Stimulated activated naive CD4-positive, alpha-beta T cell (primary cell): ENCODE measurements around the gene DNM3.
A peak's percentile ranks its signal among the peaks of the same experiment; 100 is the strongest.

Experiments used
- DNase-seq, 6 experiments: peaks; one replicate each; lab custom pipeline; 2025; lab: John Stamatoyannopoulos, UW

Gene DNM3

GRCh38 chr1:172107316-172107975, 266.1 kb downstream of the DNM3 start:
- DNase-seq, result no peak

GRCh38 chr1:172108161-172108893, 267.0 kb downstream of the DNM3 start:
- no peak for DNase-seq

- DNase-seq, result no peak
Observed at GRCh38 chr1:172109359-172109758, 268.1 kb downstream of the DNM3 start.

- DNase-seq, result no peak
Observed at GRCh38 chr1:172112576-172112975, 271.3 kb downstream of the DNM3 start.

DNA sequence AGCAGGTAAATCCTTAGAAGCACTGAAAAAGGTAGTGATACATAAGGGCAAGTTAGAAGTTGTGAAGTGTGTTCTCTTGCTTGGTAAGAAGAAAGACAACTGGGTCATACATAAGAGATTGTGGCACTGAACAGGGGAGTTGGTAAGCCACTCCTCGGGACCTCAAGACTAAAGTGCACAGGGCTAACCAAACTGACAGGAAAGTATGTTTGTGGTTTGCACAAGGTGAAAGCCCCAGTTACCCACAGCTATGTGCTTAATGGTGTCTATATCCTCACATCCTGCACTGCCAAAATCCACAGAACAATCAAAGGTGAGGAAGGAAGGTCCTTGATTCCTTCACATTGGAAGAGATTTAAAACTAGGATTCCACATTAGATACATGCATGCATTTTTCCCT, 276.5 kb downstream of the DNM3 start:
- peak in 3 of 6 experiments; percentile 2 to 23 (median 8) for DNase-seq

GRCh38 chr1:172118618-172119017, 277.3 kb downstream of the DNM3 start:
- no peak for DNase-seq

- DNase-seq, result no peak
Observed at GRCh38 chr1:172119184-172119583, 277.9 kb downstream of the DNM3 start.

- no peak for DNase-seq
Observed at GRCh38 chr1:172120381-172120780, 279.1 kb downstream of the DNM3 start.

DNA sequence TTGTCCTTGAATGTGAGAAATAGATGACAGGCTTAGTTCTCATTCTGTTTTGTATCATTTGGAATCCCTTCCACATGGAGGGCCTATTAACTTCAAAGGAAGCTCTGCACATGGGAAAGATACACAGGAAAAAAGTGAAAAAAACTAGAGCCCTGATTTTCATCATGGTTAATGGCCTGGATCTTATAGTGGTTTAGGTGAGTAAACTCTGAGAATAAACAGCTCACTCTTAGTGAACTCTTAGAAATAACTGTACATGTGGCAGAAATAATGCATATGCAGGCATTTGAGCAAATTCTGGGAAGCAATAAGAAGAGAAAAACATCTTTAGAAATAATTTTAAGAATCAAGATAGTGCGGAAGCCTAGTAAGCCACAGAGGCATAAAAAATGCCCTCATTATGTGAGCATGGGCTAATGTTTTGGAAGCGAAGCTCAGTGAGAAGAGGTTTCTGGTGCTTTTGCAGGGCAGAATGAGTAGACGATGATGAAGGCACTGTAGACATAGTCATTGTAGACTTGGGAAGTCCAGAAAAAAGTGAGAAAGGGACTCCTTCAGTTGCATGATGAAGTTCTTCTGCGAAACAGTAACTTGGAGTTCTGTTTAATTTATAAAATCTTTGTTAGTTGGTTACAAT, 279.9 kb downstream of the DNM3 start:
- DNase-seq, result no peak

- no peak for DNase-seq
Observed at GRCh38 chr1:172122381-172122780, 281.1 kb downstream of the DNM3 start.

DNA sequence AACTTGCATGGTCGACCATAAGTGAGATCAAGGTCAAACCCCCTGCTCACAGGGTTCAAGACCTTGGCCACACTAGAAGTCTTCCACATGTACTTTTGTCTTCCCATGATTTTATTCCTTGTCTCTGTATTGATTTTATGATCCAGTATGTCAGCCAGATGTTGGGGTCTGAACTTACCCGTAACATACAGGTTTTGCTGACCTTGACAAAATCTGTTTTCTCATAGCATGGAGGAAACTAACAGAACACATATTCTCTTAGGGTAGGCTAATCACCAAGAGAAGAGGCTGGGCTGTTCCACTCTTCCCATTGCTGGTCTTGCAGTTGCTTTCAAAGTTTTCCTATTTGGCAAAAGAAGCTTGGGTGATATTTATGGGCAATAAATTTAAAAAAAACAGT, 284.0 kb downstream of the DNM3 start:
- DNase-seq, result no peak

DNA sequence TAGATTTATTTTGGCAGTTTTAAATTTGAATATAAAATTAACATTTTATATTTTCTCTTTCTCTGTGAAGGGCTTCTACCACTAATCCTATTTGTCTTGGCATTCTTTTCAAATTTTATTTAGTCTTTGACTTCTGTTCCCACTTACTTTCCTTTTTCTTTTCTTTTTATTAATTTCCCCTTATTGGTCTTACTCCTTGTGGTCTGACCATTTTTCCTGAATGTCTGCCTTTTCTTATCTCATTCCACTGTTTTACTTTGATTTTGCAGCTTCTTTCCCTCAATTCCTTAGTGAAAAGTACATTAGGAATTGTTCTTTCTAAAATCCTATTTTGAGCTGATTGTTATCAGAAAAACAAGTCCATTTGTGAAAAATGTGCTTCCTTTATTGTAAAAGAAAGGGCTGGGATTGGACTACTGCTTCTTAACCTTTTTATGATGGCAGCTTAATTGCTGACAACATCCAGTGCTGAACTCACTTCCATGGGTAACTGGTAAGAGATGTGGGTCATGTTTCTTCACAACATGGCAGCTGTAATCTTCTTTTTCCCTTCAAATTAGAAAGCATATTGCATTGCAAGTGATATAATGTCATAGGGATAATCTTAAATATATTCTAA, 284.6 kb downstream of the DNM3 start:
- DNase-seq, result no peak

DNA sequence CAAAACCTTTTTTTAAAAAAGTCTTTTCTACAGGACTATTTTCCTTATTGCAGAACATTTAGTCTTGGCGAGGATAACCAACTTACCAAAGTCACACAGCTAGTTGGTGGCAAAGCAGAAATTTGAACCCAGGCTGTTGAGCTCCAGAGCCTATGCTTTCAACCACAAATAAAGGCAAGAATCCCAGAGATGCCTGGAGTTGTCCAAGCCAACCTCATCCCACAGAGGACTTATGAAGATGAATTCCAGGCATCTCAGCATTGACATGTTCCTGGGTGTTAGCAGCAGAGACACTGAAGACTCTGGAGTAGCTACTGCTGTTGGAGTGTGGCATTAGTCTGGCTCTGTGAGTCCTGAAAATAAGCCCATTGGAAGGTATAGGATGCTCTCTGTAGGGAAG, 291.5 kb downstream of the DNM3 start:
- no peak for DNase-seq

- DNase-seq, result no peak
Observed at GRCh38 chr1:172134087-172134731, 292.9 kb downstream of the DNM3 start.

- peak in 2 of 6 experiments; percentile 13 to 14 for DNase-seq
Observed at GRCh38 chr1:172135076-172135672, 293.9 kb downstream of the DNM3 start.

DNA sequence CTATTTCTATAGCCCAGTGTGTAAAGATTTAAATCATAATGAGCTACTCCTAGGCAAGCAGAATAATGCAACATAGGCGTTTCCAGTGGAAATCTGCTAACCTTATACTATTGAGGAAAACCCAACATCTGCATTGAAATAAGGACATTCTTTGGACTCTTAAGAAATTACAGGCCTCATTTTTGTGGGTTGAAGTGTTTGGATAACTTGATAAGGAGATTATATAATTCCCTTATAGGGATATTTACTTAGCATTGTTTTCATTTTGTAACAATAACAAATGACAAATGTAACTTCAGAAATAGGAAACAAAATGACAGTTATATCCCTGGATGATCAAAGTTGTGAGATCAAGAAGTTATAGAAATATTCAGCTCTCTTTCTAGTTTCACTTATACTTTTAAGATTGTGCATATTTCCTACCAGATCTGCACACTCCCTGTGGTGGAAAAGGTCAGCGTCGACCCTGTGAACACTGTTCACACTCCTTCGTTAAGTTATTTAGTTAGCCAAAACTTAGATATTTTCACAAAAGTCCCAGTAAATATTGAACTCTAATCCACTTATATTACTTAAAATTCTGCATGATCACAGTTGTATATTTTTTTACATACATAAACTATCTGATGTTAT, 294.8 kb downstream of the DNM3 start:
- DNase-seq, result no peak

DNA sequence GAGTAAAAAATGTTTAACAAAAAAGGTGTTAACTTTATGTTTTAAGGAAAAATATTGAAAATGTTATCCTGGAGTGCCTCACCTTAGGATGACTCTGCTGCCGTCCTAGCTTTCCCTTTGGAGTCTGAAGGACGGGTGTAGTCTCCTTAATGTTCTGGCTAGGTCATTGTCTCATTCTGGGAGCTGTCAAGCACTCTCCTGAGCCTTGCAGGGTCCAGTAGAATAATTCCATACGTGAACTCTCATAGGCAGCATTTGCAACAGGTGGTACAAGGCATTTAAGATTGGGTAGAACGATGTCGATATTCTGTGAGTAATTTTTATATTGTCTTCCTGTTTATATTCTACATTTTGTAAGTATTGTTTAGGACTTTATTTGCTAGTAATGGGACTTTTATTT, 295.6 kb downstream of the DNM3 start:
- DNase-seq, result no peak

DNA sequence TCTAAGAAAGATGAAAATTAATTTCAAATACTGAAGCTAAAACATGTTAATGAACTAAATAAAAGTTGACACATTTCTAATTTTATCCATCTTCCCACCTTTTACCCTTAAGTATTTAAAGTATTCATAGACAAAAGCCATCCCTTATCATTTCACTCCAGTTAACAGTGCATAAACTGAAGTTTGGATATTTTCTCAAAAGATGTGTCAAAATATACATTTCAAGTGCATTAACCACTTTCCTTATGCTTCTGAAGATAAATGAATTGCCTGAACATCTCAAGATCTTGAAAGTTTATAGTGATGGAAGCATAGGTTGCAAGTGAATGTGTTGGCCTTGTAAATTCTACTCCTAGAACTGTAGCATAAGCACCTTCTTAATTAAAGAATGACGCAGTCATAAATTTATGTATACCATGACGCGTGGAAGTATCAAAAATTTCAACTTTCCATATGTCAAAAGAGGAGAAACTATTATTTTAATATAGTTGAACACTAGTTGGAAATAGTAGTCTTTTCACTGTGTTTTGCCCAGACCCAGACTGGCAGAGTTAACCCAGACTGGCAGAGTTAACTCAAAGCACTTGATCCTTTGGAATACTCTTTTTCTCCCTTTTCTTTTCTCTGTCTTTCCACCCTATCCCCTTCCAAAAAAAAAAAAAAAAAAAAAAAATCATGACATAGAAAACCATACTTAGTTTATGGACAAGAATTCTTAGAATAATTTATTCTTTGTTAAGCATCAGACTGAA, 296.6 kb downstream of the DNM3 start:
- no peak for DNase-seq

- DNase-seq, result no peak
Observed at GRCh38 chr1:172138634-172139033, 297.3 kb downstream of the DNM3 start.

GRCh38 chr1:172139196-172139595, 297.9 kb downstream of the DNM3 start:
- no peak for DNase-seq

- DNase-seq, result no peak
Observed at GRCh38 chr1:172140072-172140471, 298.8 kb downstream of the DNM3 start.
